Activated naive CD4-positive, alpha-beta T cell (primary cell): ENCODE results near the gene FRMD4B.
"Not testable (repeated sequence)": the region's sequence is repeated elsewhere in the genome, so short reads cannot be mapped to it uniquely, and the experiment has no call there.

Experiments
- DNase-seq, 4 experiments: peaks; one replicate each; lab custom pipeline; 2025; lab: John Stamatoyannopoulos, UW

Gene FRMD4B

DNA sequence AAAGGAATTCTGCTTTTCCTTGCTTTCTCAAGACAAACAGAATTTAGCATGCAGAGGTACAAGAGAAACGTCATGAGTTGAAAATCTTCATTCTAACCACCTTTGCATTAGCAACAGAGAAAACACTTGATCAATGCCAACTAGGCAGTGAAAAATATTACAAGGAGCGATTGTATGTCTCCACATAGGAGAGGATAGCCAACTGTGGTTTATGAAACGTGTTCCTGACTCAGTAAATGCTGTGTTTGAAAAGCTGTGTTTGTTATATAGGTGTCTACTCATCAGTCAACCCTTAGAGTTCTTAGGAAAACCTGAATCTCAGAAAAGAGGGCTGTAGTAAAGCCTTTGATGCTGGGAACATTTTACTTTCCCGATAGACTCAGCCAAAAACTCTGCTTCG lies 102.4 kb downstream of the FRMD4B start:
- DNase-seq, result no peak

DNA sequence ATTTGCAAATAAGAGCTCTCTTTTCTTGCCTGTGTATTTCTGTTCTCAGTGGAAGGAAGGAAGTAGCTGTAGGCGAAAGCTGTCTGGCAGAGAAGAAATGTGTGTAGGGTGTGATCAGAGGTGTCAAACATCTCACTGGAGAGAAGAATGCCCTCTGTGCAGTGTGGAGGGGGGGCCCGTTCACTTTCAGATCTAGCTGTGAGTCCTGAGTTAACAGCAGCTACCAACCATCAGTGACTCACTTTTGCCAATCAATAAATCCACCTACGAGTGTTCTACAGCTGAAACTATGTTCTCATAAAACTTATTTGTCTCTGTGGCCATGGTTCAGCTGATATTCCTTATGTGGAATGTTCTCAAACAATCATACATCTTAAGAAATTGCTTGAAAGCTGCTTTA lies 103.7 kb downstream of the FRMD4B start:
- peak in 3 of 4 experiments; percentile 2 to 19 (median 3) for DNase-seq

DNA sequence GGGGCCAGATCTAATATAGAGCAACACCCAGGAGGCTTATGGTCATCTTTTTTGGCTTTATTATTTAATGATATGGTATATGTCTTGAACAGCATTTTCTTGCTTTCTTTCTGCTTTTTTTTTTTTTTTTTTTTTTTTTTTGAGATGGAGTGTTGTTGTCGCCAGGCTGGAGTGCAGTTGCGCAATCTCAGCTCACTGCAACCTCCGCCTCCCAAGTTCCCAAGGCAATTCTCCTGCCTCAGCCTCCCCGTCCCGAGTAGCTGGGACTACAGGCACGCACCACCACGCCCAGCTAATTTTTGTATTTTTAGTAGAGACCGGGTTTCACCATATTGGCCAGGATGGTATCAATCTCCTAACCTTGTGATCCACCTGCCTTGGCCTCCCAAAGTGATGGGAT lies 108.5 kb downstream of the FRMD4B start:
- DNase-seq, result not testable (repeated sequence)

DNA sequence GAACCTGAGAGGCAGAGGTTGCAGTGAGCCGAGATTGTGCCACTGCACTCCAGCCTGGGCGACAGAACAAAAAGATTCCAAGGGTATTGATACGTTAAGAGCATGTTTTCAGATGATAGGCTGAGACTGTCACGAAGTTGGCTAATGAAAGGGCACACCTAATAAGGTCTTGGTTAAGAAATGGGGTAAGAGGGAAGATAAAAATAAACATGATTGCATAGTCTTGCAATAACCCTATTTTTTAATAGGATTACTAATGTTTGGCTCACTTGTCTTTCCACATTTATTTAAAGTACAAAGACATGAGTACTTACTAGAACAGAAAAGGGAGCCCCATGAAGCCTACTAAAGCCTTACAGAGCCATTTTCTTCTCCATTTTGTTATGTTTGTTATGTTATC lies 109.0 kb downstream of the FRMD4B start:
- DNase-seq, result no peak

DNA sequence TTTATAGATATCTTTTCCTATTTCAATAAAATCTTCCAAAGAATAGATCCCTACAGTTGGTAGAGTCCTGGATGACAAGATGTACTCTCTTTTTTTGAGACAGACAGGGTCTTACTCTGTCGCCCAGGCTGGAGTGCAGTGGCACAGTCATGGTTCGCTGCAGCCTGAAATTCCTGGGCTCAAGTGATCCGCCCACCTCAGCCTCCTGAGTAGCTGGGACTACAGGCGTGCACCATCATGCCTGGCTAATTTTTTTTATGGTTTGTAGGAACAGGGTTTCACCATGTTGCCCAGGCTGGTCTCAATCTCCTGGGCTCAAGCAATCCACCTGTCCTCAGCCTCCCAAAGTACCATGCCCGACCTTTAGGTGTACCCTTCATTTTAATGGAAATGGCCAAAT lies 109.7 kb downstream of the FRMD4B start:
- DNase-seq, result not testable (repeated sequence)

DNA sequence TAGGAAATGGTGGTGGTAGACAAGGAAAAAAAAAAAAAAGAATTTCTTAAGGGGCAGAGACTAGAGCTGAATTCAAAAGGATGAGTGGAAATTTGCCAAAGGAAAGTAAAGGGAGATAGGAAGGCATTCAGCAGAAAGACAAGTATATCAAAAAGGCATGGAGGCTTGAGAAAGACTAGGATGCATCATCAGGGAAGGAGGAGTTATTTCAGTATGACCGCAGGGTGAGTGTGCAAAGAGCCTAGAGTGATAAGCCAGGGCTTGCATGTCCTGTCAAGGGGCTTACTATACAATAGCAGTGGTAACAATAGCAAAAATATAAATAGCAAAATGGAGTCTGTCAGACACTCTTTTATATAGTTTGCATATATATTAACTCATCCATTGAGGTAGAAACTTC lies 112.0 kb downstream of the FRMD4B start:
- DNase-seq, result no peak

DNA sequence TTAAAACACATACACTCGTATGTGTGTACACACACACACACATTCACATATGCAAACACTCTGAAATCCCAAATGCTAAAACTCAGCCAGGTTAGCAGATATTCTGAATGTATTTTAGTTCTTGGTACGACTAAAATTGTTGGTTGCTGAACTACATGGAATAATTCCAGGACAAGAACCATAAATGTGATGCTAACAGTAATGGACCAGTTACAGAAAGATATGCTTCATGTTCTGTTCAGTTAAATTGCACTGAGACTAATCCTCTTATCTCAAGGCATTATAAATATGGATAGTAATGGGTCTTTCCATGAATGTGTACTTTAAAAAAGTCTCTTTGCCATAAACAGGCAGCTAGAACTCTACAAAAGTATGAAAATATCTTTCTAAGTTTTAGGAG lies 113.3 kb downstream of the FRMD4B start:
- no peak for DNase-seq

DNA sequence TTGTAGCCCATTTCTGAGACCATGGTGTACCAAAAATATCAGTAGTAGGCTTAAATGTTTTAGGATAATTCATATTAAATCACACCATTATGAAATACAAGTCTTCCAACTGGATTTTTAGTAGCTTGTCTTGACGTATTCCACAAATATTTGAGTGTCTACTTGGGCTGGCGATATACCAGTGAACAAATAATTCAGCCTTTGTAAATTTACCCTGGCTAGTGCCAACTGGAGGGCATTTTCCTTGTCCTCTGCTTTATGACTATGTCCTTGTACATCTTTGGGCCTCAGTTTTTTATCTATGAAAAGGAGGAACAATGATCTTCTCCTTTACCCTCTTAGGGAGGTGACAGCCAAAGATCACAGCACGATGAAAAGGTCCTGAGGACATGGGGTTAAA lies 114.8 kb downstream of the FRMD4B start:
- DNase-seq, result no peak

DNA sequence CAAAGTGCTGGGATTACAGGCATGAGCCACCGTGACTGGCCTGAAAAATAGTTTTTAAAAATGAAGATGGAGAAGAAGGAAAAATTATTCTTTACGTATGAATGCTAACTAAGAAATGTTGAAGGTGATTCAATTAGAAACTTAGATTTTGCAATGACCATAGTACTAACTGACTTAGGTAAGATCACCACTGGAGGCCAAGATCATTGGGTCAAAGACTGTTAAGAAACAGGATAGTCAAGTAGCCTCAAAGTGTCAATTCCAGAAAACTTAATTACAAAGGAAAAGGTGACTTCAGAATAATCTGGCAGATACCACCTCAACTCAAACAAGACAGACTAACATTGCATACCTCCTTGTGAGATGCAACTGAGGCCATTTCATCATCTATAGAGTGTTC lies 119.3 kb downstream of the FRMD4B start:
- DNase-seq, result no peak

DNA sequence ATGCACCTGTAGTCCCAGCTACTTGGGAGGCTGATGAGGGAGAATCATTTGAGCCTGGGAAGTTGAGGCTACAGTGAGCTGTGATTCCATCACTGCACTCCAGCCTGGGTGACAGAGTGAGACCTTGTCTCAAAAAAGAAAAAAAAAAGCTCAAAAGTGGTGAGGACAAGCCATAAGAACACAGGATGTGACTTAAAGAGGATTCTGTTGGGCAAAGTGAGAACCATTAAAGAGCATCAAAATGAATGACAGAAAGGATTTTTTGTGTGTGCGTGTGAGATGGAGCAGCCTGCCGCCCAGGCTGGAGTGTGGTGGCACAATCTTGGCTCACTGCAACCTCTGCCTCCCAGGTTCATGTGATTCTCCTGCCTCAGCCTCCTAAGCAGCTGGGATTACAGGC lies 119.8 kb downstream of the FRMD4B start:
- DNase-seq, result not testable (repeated sequence)

DNA sequence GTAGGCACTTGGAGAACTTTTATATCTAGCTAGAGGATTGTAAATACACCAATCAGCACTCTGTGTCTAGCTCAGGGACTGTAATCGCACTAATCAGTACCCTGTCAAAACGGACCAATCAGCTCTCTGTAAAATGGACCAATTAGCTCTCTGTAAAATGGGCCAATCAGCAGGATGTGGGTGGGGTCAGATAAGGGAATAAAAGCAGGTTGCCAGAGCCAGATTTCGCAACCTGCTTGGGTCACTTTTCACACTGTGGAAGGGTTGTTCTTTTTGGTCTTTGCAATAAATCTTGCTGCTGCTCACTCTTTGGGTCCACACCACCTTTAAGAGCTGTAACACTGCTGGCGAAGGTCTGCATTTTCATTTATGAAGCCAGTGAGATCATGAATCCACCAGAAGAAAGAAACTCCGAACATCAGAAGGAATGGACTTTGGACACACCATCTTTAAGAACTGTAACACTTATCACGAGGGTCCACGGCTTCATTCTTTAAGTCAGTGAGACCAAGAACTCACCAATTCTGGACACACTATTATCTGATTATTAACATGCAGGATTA lies 125.0 kb downstream of the FRMD4B start:
- DNase-seq, result not testable (repeated sequence)

DNA sequence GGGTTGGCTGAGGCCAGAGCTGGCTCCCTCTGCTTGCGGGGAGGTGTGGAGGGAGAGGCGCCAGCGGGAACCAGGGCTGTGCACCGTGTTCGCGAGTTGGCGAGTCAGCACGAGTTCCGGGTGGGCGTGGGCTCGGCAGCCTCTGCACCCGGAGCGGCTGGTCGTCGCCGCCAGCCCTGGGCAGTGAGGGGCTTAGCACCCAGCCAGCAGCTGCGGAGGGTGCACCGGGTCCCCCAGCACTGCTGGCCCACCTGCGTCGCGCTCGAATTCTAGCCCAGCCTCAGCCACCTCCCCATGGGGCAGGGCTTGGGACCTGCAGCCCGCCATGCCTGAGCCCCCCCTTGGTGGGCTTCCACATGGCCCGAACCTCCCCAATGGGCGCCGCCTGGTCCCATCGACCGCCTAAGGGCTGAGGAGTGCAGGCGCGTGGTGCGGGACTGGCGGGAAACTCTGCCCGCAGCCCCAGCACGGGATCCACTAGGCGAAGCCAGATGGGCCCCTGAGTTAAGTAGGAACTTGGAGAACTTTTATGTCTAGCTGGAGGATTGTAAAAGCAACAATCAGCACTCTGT lies 125.6 kb downstream of the FRMD4B start:
- no peak for DNase-seq

DNA sequence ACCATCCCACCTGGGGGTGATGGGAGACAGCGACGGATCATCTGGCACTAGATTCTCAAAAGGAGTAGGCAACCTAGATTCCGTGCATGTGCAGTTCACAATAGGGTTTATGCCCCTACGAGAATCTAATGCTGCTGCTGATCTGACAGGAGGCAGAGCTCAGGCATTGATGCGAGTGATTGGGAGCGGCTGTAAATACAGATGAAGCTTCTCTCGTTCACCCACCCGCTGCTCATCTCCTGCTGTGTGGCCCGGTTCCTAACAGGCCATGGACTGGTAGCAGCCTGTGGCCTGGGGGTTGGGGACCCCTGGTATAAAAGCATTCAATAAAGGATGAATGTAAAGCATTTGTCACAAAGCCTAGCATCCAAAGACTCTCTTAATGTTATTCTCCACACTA lies 126.8 kb downstream of the FRMD4B start:
- DNase-seq, result no peak

DNA sequence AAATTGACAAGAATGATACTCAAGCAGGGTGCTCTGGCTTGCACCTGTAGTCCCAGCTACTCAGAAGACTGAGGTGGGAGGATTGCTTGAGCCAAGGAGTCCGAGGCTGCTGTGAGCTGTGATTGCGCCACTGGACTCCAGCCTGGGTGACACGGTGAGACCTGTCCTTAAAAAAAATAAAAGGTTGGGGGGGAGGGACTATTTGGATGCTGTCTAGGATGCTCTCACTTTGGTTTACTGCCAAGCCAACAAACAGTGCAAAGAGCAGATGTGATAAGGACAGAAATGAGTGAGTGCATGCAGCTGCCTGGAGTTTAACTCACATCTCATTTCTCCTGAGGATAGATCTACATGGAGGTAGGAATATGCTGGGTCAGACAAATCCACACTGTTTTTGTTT lies 130.0 kb downstream of the FRMD4B start:
- DNase-seq, result no peak

DNA sequence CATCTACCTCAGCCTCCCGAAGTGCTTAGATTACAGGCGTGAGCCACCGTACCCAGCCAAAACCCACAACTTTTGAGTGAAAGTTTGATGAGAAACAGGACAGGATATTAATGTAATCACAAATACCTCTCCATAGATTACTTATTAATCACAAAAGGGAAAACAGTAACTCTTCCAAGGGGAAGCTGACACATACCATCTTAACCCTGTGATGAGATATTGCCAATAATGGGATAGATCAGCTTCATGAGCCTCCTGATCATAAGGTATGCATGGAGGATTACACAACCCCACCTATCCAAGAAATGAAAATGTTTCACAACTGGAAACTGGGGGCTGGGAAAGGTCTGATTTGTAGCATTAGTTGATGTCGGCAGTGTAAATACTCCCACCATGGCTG lies 131.5 kb downstream of the FRMD4B start:
- DNase-seq, result no peak

DNA sequence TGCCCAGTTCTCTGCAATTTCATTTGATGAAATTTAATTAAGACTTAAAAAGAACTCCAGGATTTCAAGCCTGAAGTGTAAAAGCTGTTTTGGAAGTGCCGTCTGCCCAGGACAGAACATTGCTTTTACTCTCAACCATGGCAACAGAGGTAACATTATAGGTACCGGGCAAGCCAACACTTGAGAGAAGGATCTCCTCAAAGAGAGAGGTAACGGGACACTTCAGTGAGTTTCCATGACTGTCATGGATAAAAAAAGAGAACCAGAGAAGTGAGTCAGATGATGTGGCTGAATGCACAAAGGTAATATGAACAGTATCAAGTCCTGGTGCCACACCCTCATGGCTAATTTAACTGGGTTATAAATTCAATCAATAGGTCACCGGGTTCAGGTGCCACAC lies 133.3 kb downstream of the FRMD4B start:
- no peak for DNase-seq

DNA sequence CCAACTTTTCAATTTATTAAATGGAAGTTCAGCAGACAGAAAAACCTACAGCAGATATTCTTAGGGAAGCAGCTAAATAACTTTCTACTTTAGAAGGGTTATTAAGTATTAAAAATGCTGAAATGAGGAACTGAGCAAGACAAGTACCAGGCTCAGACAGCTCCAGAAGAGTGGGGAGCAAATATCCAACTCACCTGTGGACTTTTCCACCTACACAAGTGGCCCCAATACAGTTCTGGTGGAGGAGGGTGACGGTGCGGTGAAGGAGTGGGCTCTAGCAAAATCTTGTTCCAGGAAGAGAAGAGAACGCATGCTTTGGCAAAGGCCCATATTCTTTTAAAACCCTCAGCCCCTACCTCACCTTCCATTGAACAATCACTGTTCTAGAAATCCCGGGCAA lies 133.7 kb downstream of the FRMD4B start:
- DNase-seq, result no peak

DNA sequence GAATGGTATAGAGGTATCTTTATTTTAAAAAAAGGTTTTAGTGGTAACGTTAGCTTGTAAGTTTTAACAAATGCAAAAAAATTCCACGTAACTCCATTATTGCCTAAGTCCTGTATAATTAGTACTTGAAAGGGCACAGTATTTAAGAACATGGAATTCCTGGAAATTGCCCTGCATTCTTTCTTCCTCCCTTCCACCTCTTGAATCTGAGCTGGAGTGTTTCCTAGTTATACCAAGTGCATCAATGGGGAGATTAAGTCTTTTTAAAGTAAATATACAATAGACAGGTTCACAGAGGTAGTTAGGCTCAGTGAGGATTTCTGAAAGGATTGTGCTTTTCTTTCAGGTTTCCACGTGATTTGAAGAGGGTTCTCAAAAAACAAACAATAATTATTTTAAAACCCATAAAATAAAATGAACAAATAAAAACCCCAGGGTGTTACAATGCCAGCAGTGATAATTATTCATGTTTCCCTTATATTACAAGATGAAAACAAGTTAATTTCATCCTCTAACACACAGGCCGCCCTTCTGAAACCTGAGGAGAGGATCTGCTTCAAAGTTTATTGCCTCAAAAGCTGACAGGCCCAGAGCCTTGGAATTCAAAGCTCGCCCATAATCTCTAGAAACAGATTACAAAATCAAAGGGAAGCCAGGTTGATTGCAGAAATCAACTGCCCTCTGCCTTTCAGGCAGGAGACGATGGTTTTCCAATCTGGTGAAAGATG lies 134.6 kb downstream of the FRMD4B start:
- DNase-seq, result no peak

DNA sequence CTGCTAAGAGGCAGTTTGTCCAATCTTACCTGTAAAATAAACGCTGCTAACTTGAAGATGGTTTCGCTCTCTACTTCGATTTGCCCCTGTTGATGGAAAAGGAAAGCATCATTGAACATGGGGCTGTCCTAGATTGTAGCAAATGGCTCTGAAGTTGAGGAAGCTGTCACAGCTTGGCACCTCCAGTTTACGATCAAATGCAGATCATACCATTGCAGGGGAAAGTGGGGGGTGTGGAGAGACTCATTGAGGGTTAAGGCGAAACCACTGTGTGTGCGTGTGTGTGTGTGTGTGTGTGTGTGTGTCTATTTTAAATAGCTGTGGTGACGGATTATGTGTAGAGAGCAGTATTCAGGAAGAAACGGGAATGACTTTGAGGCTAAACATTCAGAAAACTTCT lies 135.9 kb downstream of the FRMD4B start:
- DNase-seq, result peak in 1 of 4 experiments; percentile 18

DNA sequence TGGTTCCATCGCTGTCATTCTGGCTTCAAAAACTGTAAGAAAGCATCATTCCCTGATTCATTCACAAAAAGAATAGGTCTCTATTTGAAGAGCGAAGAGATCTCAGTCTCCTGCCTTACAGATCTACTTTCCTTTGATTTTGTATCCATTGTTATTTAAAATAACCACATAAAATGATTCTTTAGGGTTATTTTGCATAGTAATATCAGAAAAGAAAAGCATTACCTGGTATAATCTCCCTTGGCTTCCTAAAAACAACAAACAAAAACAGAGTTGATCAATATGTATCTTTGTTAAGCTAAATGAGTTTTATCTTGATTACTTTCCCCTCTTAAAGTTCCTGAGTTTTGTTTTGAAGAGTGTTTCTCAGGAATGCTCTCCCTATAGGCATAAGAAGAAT lies 136.9 kb downstream of the FRMD4B start:
- DNase-seq, result no peak

DNA sequence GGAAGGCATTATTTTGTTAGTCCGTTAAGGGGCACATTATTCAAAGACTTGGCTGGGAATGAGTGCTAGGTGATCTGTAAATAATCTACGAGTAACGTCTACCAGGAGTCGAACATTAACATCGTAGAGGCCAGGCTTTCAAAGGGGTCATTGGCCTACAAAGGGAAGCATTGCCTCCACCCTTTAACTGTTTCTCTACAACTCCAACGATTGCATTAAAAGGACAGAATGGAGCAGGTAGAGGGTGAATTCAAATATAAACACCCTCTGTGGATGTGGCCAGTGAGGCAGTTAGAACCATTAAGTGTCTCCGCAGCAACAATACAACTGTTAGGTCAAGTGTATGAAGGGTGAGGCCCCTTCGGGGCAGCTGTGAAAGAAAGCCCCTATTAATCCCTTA lies 137.5 kb downstream of the FRMD4B start:
- no peak for DNase-seq

DNA sequence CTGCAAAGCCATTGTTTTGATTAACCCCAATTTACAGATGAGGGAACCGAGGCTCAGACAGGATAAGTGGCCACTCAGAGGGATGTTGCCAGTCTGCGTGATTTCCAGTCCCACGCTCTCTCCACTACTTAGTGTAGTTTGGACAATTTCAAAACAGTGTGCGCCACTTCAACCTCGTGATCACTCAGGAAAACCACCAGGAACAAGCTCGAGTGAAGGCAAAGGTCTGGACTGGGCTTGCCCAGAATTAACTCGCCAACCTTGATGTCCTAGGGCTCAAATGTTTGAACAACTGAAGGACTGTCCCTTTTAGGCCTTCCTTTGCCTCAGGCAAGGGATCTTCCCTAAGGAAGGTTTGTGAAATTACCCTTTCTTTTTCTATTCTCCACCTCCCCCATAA lies 139.3 kb downstream of the FRMD4B start:
- DNase-seq, result no peak

DNA sequence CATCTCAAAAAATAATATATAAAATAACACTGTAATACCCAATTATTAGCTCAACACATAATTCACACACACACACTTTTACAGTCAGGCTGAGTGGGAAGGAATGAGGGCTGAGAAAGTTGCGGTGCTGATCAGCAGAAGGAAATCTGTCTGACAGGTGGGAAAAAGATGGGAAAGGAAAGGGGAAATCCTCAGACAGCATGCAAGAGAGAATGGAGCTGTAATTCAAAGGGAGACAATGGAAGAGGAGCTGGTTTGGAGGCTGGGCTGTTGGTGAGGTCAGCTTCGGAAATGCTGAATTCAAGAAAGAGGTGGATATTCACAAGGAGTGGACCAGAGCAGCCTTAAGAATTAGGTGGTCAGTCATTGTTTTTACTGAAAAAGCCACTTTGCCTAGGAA lies 141.8 kb downstream of the FRMD4B start:
- no peak for DNase-seq

DNA sequence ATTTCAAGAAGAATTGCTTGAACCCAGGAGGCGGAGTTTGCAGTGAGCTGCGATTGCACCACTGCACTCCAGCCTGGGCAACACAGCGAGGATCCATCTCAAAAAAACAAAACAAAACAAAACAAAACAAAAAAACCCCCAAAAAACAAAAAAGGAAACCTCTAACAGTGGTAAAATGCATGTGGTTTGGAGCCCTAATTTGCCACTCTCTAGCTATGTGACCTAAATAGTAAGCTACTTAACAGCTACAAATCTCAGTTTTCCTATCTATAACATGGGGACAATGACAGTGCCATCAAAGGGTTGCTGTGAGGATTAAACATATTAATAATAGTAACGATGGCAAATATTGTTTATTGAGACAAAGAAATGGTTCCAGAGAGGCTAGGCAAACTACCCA lies 144.1 kb downstream of the FRMD4B start:
- DNase-seq, result no peak
